Colonic mucosa (tissue), 4 donors: ENCODE measurements around the gene HIVEP2. TPM values are rescaled to one million over a fixed set of nuclear protein-coding genes. Genes with fewer than 3 reads are reported as not detected.
A peak's percentile ranks its signal among the peaks of the same experiment; 100 is the strongest.

Experiments used
- DNase-seq: peaks from one replicate; pipeline ENCODE4 v3.0.0-alpha.2; 2020
- H3K27ac ChIP-seq: fragments of 200-600 bp; one replicate; pipeline ENCODE4 v1.8.0; 2021
- H3K27me3 ChIP-seq: fragments of 200-600 bp; one replicate; pipeline ENCODE4 v1.8.0; 2021
- H3K36me3 ChIP-seq: fragments of 200-600 bp; one replicate; pipeline ENCODE4 v1.8.0; 2021
- H3K4me1 ChIP-seq: fragments of 200-600 bp; one replicate; pipeline ENCODE4 v1.8.0; 2021; ENCODE audit warnings: mild to moderate bottlenecking
- H3K4me3 ChIP-seq: fragments of 200-600 bp; one replicate; pipeline ENCODE4 v1.8.0; 2021
- H3K9ac ChIP-seq, 2 donors: one replicate each; pipeline ENCODE4 v1.7.0; 2013; ENCODE audit warnings: control low read depth in 2 of 2, low read depth in 2 of 2, low read length in 2 of 2
- H3K9me3 ChIP-seq: fragments of 200-600 bp; one replicate; pipeline ENCODE4 v1.8.0; 2021
- intact Hi-C: fragments of 100-400 bp; cut with DNase I; formaldehyde crosslinking; loops from one replicate; pipeline ENCODE4 v1.14.1; 2022
- total RNA-seq, 2 donors: library from RNA; stranded (reverse); fragmentation: NEBNext Ultra II Directional in 1 of 2; extraction: Animal tissue kit (Norgen Biotek cat#: 25700) in 1 of 2; gene quantifications; one replicate each; pipeline ENCODE4 v1.2.1, GENCODE V29; 2021
- TF ChIP-seq, protein P1 (sequence below): fragments of 200-600 bp; IDR thresholded peaks from one replicate; pipeline ENCODE4 v1.8.0; 2022; ENCODE audit warnings: antibody characterized with exemption, mild to moderate bottlenecking
- donor health status: healthy.
- donor health status: DM: no; HTN: no; CAD: no.
- donor health status: DM: no; HTN: no; CAD: no.

HIVEP2 gene
- total RNA-seq, 2 donors from 2014 or later, result 5.3 to 15.2 TPM

DNA sequence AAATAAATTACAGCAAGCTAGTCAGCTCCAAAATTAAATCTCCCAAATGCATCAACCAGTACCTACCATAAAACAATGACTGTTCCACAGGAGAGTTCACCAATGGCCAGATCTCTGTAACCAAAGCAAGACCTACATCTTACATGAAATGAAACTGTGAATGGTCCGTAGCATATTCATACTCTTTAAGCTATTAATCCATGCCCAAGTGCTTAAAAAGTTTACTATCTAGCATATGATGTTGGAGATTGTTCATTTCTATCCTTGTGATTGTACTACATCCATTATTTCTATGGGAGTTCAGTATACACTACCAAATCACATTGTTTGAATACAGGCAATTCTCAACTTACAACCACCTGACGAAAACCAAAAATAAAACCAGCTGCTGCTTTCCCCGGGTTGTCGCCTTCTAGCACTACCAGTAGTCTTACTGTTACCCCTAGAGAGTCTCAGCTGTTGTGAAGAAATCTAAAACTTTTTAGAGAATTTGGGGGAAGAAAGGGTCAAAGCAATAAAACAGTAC is 38.0 kb downstream of the HIVEP2 start:
- Histone ChIP-seq H3K27me3 (no peaks in the 10 kb centered on the region), H3K36me3 (no peaks in the 10 kb centered on the region), H3K4me1 (no peaks in the 10 kb centered on the region), H3K9ac (no peak overlapping the region), H3K27ac (no peak overlapping the region), H3K9me3 (no peaks in the 10 kb centered on the region), H3K4me3 (no peak overlapping the region)
- TF ChIP-seq, protein P1, sequence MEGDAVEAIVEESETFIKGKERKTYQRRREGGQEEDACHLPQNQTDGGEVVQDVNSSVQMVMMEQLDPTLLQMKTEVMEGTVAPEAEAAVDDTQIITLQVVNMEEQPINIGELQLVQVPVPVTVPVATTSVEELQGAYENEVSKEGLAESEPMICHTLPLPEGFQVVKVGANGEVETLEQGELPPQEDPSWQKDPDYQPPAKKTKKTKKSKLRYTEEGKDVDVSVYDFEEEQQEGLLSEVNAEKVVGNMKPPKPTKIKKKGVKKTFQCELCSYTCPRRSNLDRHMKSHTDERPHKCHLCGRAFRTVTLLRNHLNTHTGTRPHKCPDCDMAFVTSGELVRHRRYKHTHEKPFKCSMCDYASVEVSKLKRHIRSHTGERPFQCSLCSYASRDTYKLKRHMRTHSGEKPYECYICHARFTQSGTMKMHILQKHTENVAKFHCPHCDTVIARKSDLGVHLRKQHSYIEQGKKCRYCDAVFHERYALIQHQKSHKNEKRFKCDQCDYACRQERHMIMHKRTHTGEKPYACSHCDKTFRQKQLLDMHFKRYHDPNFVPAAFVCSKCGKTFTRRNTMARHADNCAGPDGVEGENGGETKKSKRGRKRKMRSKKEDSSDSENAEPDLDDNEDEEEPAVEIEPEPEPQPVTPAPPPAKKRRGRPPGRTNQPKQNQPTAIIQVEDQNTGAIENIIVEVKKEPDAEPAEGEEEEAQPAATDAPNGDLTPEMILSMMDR, result no peak
- intact Hi-C loops, result no loop called here
- DNase-seq, result no peak

DNA sequence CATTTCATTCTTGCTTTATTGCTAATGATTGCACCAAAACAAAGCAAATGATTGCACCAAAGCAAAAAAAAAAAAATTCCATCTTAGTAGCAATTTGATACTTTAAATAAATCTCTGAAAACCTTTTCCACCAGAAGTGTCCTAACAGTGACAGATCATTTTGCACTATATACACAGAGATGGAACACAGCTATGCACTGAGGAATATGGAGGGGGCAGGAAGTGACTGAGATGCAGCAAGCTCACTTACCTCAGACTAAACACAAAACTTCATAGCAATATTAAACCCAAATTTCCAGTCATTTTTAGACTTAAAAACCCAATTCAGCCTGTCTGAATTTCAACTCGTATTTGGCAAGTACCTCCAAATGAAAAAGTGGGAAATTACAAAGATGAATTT is 41.2 kb downstream of the HIVEP2 start:
- TF ChIP-seq, protein P1, result no peak
- no peak overlapping the region for H3K27ac ChIP-seq
- intact Hi-C loops, result no loop called here

DNA sequence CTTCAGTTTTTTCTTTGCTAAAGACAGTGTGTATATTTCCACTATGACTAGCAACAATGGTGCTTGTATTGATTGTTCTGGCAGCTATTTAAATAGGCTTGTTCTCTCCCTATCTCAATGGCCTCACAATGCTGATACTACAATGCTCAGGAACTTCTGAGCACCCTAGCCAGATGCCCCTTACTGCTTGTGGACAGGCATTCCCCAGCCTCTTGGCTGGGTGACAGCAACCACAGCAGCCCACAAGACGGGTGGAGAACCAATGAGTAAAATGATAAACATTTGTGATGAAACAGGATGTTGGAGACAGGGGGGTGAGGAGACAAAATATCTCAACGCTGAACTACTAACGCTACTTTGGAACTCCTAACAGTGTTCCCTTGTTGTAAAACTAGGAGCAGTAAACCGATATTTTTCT is 42.3 kb downstream of the HIVEP2 start:
- DNase-seq, result peak; percentile 48
- no peaks in the 10 kb centered on the region for H3K4me1 ChIP-seq
- H3K27ac ChIP-seq, result no peak overlapping the region
- TF ChIP-seq, protein P1, result no peak
- no peak overlapping the region for H3K9ac ChIP-seq
- intact Hi-C loops, result no loop called here
- no peaks in the 10 kb centered on the region for H3K27me3 ChIP-seq
- H3K36me3 ChIP-seq, result no peaks in the 10 kb centered on the region
- H3K4me3 ChIP-seq, result no peak overlapping the region
- no peaks in the 10 kb centered on the region for H3K9me3 ChIP-seq

More for the DNA sequence above, 41.2 kb downstream of the HIVEP2 start:
- Histone ChIP-seq H3K9ac (no peak overlapping the region), H3K36me3 (no peaks in the 10 kb centered on the region), H3K27me3 (no peaks in the 10 kb centered on the region), H3K4me1 (no peaks in the 10 kb centered on the region), H3K9me3 (no peaks in the 10 kb centered on the region), H3K4me3 (no peak overlapping the region)
- DNase-seq, result no peak

DNA sequence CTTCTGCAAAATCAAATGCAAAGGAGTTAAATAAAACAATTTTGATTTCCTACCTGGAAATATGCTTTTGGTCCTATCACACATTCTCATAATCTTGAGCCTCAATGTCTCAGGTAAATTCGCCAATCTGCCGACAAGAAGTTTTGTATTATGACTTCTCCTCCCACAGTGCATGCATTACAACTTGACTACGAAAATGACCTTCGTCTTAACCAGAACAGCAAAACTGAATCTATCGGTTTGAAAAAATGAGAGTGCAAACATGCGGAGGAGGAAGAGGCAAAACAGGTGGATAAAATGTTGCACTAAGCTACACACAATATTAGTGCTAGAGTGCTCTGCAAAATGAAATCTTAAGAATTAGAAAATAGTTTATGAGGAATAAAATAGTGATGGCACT is 43.4 kb downstream of the HIVEP2 start:
- intact Hi-C loops, result no loop called here
- TF ChIP-seq, protein P1, result no peak
- H3K9ac ChIP-seq, result no peak overlapping the region
- H3K27ac ChIP-seq, result no peak overlapping the region
- H3K36me3 ChIP-seq, result no peaks in the 10 kb centered on the region
- no peaks in the 10 kb centered on the region for H3K27me3 ChIP-seq
- no peaks in the 10 kb centered on the region for H3K4me1 ChIP-seq
- no peak for DNase-seq
- no peak overlapping the region for H3K4me3 ChIP-seq
- H3K9me3 ChIP-seq, result no peaks in the 10 kb centered on the region

DNA sequence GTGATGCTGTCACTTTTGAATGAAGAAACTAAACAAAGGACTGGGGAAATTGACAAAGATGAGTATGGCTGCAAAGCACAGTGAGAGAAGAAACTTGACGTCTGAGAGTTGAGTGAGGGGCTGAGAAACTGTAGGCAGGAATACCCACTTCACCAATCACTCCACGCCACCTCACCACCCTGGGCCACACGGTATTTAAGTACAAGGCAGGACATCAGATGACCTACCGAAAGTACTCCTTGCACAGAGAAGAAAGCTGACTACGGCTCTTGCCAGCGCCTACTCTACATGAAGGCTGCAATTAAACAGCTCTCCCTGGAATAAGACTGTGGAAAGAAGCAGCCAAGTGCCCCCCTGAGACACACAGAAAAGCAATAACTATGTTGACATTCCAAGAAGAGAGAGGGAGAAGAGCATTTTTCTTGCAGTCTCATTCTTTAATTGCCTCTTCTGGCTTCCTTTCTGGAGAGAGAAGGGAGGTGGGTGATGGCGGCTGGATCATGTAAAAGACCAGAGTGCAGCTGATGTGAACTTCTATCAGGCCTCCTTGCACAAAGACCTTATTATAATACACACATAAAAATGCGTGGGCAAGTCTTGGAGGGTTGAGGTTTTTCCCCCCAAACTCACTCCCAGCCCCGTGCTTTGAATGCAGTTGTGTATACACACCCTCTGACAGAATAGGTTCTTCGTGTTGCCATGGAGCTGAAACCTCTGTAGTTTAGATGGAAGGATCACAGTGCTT is 44.6 kb downstream of the HIVEP2 start:
- no peak for DNase-seq
- intact Hi-C loops, result no loop called here
- H3K27ac ChIP-seq, result no peak overlapping the region

More for the DNA sequence above, 44.6 kb downstream of the HIVEP2 start:
- no peak overlapping the region for H3K9ac ChIP-seq
- no peaks in the 10 kb centered on the region for H3K9me3 ChIP-seq
- H3K36me3 ChIP-seq, result no peaks in the 10 kb centered on the region
- no peaks in the 10 kb centered on the region for H3K4me1 ChIP-seq
- no peaks in the 10 kb centered on the region for H3K27me3 ChIP-seq
- no peak overlapping the region for H3K4me3 ChIP-seq
- TF ChIP-seq, protein P1, result no peak
